Stimulated activated CD4-positive, alpha-beta T cell treated with anti-CD3 and anti-CD28 coated beads, Interleukin-12 subunit alpha, Interleukin-12 subunit beta, amount 100 ng/mL, for 24 hours (primary cell): Measurements from ENCODE around the gene TBC1D1.

Experiments used
- DNase-seq, 2 experiments: peaks; one replicate each; pipeline ENCODE4 v3.0.0-alpha.2; 2020; ENCODE audit warnings: low read depth in 2 of 2

Gene TBC1D1

DNA sequence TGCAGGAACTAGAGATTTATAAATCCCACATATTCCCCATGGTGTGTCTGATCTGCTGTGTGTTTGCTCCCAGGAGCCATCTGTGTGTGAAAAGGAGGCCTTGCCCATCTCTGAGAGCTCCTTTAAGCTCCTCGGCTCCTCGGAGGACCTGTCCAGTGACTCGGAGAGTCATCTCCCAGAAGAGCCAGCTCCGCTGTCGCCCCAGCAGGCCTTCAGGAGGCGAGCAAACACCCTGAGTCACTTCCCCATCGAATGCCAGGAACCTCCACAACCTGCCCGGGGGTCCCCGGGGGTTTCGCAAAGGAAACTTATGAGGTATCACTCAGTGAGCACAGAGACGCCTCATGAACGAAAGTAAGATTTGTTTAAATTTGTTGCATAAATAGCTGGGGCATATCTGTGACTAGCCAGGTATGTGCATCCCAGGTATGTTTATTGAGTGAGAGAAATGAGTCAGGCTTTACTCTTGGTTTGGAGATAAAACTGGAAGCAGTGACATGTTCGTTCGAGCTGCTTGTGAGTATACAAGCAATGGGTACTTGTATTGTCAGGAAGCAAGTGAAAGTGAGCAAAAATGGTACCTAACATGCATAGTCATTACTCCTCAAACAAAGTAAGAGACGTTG lies 158.8 kb downstream of the TBC1D1 start:
- no peak for DNase-seq

DNA sequence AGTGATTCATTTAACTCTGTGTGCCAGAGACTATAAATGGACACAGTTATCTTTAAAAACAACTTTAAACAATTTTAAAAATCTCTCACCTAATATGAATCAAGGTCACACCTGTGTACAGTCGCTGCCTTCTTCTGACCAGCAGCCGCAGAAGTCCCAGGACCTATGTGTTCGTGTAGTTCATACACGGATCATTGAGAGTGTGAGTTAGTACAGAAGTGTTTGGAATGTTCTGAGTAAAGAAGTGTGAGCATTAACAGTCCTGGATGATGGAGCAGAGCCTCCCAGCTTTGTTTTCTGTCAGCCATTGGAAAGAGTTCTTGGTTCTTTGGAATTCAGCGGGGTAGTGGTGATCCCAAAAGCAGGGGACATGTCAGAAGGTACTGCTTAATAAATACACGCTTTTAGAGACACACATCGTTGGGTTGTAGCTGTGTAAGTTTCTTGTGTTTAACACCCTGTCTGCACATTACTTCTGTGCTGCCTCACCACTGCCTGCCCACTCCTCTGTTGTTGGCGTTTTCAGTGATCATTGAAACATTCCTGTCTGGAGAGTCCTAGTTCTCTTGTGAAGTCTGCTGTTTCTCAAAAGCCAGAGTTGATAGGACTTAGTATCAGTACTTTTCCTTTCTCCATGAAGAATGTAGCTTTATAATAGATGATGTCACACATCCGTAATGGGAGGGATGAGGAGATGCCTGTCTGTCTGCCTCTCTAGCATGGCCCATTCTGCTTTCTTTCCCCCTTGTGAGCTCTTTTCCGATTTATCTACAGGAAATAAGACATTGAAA lies 159.9 kb downstream of the TBC1D1 start:
- no peak for DNase-seq

DNA sequence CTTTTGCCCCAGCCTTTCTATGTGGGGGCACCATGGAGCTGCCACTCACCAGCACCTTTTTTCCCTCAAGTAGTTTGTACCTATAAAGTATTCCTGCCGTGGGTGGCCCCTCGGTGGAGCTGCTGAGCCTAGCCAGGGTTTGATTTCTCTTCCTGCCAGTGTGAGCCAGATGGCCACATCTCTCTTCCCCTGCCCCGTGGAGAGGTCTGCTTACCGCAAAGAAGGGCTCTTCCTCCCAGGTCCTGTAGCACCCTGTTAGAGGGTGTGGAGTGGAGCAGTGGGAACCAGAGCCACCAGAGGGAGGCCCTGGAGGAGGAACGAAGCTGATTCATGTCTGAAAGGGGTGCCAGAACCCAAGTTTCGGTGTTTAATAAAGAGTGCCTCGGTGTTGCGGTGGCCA lies 164.7 kb downstream of the TBC1D1 start:
- no peak for DNase-seq

DNA sequence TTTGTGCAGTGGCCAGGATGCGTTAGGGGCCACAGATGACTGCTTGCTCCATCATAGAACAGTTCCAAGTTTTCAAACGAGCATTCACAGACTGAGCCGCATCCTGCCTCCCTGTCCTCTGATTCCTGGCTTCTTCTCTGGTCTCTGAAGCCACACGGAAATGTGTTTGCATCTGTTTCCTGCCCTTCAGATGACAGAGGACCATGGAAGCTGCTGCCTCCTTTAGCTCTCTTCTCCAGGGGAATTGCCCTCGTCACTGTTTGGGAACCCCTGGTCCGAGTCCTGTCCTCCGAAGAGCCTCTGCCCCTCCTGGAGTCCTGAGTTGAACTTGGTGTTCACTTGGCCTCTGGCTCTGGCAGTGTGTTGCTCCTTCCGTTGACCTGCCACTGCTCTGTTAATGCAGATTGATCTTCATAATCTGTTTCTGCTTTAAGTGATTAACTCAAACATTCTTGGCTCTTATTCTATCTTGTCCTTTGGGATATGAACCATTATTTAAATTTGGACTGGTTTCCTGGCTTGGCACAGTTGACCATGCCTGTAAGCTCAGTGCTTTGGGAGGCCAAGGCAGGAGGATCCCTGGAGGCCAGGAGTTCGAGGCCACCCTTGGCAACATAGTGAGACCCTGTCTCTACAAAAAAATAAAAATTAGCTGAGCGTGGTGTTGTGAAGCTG lies 165.3 kb downstream of the TBC1D1 start:
- no peak for DNase-seq

DNA sequence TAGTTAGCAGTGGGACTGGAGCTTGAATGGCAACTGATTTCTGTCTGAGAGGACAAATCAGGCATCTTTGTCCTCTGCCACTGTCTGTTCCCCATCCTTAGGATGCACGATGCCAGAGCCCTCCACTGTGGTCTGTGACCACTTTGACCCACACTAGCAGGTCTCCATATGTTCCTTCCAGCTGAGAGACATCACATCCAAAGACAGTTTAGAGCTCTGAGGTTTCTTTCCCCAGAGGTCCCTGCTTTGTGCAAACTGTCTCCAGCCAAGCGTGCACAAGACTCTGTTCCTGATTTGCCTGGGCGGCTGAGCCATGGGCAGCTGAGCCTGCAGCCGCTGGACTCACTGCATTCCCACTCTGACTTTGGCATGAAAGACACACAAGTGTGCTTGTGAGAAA lies 167.3 kb downstream of the TBC1D1 start:
- no peak for DNase-seq

DNA sequence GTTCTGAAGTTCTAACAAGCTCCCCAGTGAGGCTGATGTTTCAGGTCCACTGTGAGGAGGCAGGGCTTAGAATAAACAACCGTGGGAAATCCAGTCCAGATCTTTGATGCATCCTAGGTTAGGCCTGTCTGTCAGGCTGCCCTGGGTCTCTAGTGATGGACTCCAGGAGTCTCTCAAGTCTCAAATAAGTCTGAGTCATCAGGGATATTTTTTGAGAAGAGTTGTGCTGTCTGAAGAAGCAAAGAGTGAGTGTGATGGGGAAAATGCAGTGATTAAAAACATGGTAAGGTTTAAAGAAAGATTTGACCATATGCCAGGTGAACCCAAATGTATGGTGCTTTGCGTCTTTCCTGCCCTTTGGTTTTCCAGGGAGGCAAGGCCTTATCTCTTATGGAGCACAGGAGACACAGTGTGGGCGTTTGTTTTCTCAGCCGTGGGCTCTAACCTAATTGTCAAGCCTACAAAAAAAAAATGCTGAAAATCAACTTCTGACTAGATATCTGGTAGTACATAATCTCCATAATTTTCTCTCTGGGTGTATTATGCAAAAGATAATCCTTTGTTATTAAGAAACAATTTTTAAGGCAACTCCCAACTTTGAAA lies 170.0 kb downstream of the TBC1D1 start:
- DNase-seq, result no peak

DNA sequence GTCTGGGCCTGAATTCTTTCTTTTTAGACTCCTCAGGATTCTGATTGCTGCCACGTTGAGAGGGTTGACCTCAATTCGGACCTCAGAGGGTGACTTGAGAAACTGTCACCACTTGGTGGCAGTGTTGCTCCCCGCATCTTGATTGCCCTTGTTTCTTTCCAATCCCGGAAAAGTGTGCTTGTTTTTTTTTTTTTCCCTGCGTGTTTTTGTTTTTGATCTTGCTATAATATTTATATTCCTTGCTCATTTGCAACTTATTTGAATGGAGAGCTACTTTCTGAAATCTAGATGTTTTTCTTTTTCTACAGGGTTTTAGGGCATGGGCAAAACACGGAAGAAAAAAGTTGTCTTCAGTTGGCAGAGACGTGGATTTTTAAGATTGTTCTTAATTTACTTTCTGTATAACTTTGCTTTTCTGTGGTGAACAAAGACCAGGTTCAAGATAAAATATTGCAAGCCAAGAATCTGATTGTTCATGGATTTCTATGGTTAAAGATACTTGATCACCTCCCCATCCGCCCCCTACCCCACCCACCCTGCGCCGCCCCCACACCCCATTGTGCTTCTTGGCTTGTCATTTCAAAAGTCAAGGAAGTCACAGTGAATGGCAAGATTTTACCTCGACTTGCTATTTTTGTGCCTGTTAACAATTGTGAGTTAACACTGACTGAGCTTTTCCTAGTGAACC lies 171.3 kb downstream of the TBC1D1 start:
- peak; percentile 39 to 63 for DNase-seq

DNA sequence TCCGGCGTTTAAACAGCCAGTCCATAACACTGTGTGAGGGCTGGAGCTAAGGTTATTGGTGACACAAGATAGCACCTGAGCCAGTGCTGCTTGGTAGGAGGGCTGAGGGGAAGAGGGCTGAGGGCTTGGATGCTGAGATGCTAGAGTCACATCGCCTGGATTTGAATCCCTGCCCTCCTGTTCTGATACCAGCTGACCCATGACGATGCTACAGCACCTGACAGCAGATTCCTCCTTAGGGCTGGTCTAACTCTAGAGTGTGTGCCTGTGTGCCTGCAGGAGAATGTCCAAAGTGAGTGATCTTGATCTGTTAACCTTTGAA lies 171.9 kb downstream of the TBC1D1 start:
- DNase-seq, result no peak

DNA sequence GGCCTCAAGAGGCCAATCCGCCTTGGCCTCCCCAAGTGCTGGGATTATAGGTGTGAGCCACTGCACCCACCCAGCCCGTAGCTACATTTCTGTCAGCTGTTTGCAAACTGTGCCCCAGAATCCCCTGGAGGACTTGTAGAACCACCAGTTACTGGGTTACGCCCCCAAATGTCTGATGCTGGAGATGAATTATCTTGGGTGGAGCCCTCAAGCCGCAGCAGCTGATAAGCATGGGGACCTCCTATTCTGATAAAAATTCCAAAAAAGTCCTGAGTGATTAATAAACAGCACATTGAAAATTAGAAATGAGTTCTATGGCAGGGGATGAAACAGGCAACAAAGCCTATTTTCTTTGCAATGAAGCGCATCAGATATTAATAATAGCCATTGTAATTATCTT lies 174.3 kb downstream of the TBC1D1 start:
- DNase-seq, result no peak

DNA sequence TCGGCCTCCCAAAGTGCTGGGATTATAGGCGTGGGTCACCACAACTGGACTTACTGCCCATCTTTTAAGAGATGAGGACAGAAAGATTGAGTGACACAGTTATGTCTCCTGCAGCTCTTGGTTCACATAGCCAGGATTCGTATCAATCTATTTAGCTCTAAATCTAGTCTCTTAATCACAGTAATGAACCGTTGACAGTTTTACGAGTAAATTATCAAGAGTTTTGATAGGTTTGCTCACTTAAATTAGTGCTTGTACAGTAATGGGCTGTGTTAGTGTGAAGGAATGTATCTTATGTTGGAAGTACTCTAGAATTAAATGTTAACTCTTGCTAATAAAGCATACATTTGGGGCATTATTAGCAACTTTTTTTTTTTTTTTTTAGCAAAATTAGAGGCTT lies 175.0 kb downstream of the TBC1D1 start:
- no peak for DNase-seq

DNA sequence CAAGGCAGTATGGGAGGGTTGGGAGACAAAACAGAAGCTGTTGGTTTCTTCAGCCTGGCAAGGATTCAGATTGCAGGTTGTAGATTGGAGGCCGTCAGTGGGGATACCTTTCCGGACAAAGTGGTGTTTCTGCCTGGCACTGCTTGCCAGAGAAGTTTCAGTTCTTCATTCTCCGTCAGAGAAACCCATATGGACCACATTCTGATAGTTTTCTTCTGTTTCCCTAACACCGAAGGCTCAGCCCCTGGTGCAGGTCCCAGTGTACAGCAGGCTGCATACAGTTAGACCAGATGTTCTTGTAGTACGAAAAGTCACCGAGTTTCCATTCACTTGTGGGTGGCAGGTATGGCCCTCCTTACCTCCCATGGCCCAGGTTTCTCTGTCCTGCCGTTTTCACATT lies 176.6 kb downstream of the TBC1D1 start:
- DNase-seq, result no peak

DNA sequence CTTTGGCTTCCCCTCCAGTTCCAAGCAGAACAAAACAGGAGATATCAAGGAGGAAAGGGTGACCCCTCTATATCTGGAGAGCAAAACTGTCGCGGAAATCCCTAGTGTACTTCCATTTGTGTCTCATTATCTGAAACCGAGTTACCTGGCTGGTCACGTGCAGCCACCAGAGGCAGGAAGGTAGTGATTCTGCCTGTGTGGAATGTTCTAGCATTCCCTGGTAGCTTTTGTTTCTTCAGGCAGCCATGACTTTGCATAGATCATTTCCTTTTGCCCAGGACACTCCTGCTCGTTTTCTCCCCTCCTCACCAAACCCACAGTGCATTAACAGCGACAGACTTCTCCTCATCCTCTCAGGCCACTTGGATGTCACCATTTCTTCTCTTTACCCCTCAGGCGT lies 177.2 kb downstream of the TBC1D1 start:
- no peak for DNase-seq

DNA sequence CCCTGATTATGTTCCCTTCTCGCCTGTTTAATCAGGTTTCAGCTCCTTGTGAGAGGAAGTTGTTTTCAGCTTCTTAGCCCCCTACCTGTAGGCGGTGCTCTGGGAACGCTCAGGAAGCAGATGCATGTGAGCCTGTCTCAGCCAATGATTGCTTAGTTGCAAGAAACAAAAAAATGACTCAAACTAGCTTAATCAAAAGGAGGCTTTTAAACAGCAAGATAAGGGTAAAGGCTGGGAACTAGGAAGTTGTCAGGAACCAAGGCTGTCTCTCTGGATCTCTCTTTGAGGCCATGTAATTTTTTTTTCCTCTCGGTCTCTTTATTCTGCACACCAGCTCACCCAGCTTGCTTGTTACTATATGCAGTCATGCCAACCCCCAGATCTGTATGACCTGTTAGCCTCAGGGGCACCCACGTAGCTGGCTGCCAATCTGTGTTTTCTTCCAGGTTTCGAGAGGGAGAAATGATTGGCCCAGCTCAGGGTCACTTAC lies 178.4 kb downstream of the TBC1D1 start:
- DNase-seq, result no peak

DNA sequence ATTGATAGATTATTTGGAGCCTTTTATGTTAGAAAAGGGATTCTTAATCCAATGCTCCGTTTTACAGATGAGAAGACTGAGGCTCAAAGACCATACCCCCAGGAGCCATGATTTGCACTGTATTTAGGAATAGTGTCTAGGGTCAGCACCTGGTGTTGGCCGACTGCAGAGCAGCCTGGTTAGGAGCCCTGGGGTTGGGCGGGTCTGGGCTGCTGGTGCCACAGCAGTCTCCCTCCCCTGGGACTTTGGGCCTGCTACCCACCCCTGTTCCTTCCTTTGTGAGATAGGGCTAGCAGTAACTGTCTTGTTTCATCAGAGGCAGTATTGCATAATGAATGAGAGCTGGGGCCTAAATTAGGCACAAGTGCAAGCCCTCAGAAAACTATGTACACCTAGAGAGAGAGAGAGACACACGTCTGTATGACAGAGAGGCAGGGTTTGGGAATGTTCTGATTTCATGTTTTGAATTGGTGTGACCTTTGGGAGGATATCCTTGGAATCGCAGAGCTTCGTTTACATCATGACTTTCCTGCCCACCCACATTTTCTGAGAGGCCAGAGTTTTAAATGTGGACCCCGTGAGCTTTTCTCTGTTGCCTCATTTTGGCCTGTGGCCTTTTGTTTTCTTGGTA lies 181.0 kb downstream of the TBC1D1 start:
- DNase-seq, result no peak

DNA sequence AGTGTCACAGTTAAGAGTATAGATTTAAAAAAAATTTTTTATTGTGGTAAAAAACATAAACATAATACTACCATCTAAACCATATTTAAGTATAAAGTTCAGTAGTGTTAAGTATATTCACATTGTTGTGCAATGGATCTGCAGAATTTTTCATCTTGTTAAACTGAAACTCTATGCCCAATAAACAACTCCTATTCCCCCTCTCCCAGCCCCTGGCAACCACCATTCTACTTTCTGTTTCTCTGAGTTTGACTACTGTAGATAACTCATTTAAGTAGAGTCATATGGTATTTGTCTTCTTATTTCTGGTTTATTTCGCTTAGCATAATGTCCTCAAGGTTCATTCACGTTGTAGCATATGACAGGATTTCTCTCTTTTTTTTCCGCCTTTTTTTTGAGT lies 181.7 kb downstream of the TBC1D1 start:
- DNase-seq, result no peak

DNA sequence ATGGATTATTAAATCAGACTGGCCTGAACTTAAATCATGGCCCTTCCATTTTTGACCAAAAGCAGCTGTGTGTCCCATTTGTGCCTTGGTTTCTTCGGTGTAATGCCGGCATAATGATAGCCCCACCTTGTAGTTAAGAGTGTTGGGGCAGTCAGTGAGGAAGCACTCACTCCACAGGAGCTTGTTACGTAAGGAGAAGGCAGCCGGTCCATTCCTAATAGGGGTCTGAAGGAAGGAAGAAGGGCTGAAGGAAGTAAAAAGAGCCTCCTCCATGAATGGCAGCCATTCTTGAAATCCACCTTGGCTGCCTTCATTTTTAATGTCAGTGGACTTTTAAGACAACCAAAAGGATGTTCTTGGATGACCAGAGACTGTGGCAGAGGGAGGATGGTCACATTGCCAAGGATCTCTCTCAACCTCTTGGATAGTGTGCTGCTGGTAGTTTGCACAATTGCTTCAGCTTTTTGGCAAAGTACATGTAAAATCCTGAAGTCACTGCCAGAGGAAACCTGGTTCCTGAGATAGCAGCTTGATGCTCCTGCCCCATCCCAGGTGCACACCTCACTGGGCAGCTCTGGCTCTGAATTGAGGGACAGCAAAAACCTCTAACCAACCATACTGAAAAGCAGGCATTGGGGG lies 182.8 kb downstream of the TBC1D1 start:
- DNase-seq, result no peak

DNA sequence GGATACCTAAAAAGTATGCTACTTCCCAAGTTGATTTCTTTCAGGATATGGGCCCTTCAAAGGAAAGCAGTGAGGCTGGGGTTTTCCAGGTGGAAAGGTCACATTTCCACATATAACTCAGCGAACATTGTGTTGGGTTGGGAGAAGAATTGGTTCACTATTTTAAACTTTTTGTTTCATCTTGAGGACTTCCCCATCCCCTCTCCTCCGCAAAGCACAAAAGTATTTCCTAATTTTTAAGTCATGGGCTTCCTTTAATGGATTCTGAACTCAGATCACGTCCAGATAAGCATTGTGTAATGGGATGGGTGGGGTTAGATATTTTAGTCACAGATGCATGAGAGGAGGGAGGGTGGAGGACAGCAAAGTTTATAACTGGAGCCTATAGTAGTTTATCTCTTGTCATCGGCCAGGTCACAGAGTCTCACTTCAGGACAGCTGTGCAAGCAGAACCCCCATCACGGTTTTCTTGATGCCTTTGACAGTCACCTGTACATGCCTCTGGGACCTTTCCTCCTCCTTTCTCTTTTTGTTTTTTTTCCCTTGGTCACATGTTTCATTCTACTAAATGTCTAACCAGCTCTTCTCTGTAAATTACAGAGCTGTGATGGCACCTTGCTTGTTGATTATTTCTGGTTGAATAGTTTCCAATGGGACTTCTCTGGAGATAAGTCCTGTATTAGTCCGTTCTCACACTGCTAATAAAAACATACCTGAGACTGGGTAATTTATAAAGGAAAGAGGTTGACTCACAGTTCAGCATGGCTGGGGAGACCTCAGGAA lies 184.7 kb downstream of the TBC1D1 start:
- no peak for DNase-seq

DNA sequence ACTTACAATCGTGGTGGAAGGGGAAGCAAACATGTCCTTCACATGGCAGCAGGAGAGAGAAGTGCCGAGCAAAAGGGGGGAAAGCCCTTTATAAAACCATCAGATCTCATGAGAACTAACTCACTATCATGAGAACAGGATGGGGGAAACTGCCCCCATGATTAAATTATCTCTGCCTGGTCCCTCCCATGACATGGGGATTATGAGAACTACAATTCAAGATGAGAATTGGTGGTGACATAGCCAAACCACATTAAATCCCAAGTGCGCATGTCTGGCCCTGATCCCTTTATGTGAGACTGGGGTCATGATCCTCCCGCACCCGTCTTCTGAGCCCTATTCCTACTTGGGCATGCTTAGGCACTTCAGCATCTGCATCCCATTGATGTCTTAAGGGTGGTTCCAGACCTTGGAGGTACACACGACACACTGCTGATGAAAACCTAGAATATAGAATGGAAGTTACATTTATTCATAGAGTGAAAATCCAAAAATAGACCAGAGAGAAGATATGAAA lies 185.3 kb downstream of the TBC1D1 start:
- no peak for DNase-seq

DNA sequence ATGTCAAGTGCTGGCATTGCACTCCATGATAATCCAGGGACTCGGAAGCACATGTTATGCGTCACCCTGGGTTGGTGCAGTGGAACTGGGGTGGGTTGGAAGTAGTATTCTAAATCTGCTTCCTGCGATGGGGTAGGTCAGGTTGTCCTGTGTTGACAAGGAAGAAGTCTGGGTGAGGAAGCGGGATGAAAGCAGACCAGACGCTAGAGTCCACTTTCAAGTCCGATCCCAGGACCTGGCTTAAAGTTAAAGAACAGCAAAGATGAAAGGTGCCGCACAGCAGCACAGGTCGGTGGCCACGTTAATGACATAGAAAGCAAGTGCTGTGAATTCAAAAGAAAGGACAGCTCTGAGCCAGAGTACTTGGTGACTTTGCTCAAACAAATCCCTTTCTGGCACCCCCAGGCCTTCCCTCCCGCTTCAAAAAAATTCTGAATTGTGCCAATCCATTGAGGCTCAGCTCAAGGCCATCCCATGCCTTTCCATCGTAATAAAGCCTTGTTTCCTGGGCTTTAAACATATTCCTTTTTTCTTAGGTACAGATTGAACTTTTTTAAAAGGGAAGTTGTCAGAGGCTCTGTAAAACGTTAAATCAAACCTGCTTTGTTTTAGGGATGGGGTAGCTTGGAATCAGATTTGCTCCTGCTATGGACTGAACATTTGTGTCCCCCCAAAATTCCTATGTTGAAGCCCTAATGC lies 187.1 kb downstream of the TBC1D1 start:
- no peak for DNase-seq
